OCI-LY7 (cell line): Measurements from ENCODE around the gene BEND3. TPM values are rescaled to one million over a fixed set of nuclear protein-coding genes. Genes with fewer than 3 reads are reported as not detected.
A peak's percentile ranks its signal among the peaks of the same experiment; 100 is the strongest.

ENCODE experiments used
- BruUV-seq: library from RNA; stranded (reverse); fragments of 400-500 nt; replicated peaks from 2 replicates; lab custom pipeline; 2021; lab: Mats Ljungman, UMichigan
- CTCF ChIA-PET: fragments of 300-600 bp; sonication (Branson Sonifier 250); formaldehyde crosslinking; loops from one replicate; lab custom pipeline; 2022; ENCODE audit warnings: antibody characterized with exemption; ENCODE audit not compliant: unreplicated experiment; lab: Charles Lee
- POLR2A ChIA-PET: fragments of 300-600 bp; sonication (Branson Sonifier 250); formaldehyde crosslinking; loops from one replicate; lab custom pipeline; 2022; ENCODE audit warnings: antibody characterized with exemption; lab: Charles Lee
- DNase-seq: peaks from one replicate; pipeline ENCODE4 v3.0.0-alpha.2; 2015; ENCODE audit warnings: low spot score
- H2AFZ ChIP-seq: fragments of 200-600 bp; sonication (generic), shearing (Covaris generic); 2 replicates; pipeline ENCODE4 v1.6.1; 2014; ENCODE audit warnings: mild to moderate bottlenecking, antibody characterized with exemption, low read length, moderate library complexity
- H3K27ac ChIP-seq: fragments of 200-600 bp; sonication (generic); 2 replicates; pipeline ENCODE4 v1.5.1; 2014; ENCODE audit warnings: mixed run types, low read depth, mild to moderate bottlenecking, moderate library complexity, low read length, inconsistent platforms; ENCODE audit not compliant: poor library complexity, severe bottlenecking
- H3K36me3 ChIP-seq: fragments of 200-600 bp; sonication (generic); 2 replicates; pipeline ENCODE4 v1.6.1; 2014; ENCODE audit warnings: mild to moderate bottlenecking, antibody characterized with exemption, low read length, moderate library complexity, mixed read lengths; ENCODE audit not compliant: insufficient read depth
- H3K4me1 ChIP-seq: fragments of 200-600 bp; sonication (generic); 2 replicates; pipeline ENCODE4 v1.5.1; 2014; ENCODE audit warnings: mild to moderate bottlenecking, low read length; ENCODE audit not compliant: insufficient read depth, poor library complexity, severe bottlenecking
- H3K4me2 ChIP-seq: fragments of 200-600 bp; sonication (generic); 2 replicates; pipeline ENCODE4 v1.6.1; 2014; ENCODE audit warnings: mild to moderate bottlenecking, low read length
- H3K4me3 ChIP-seq: fragments of 200-600 bp; sonication (generic); 2 replicates; pipeline ENCODE4 v1.5.1; 2014; ENCODE audit warnings: mild to moderate bottlenecking, low read depth, low read length; ENCODE audit not compliant: poor library complexity, severe bottlenecking
- H3K79me2 ChIP-seq: fragments of 200-600 bp; sonication (generic); 2 replicates; pipeline ENCODE4 v1.6.1; 2016; ENCODE audit warnings: low read depth, mild to moderate bottlenecking, low read length, moderate library complexity, mixed read lengths; ENCODE audit not compliant: insufficient read depth
- H3K9me2 ChIP-seq: fragments of 200-600 bp; sonication (generic); 2 replicates; pipeline ENCODE4 v1.6.1; 2016; ENCODE audit warnings: mild to moderate bottlenecking, low read length, mixed read lengths; ENCODE audit not compliant: insufficient read depth
- H3K9me3 ChIP-seq: fragments of 200-600 bp; sonication (generic); 2 replicates; pipeline ENCODE4 v1.6.1; 2014; ENCODE audit warnings: mild to moderate bottlenecking, mixed run types, low read length, mixed read lengths
- H4K20me1 ChIP-seq: fragments of 200-600 bp; sonication (generic); 2 replicates; pipeline ENCODE4 v1.6.1; 2014; ENCODE audit warnings: mild to moderate bottlenecking, antibody characterized with exemption, low read length, moderate library complexity, mixed read lengths; ENCODE audit not compliant: insufficient read depth
- EZH2phosphoT487 ChIP-seq: fragments of 200-600 bp; sonication (generic); IDR thresholded peaks from 2 replicates; pipeline ENCODE4 v1.6.1; 2018; ENCODE audit warnings: low read depth, borderline replicate concordance, mild to moderate bottlenecking, mixed run types, antibody characterized with exemption, low read length, moderate library complexity, mixed read lengths
- intact Hi-C: fragments of 100-400 bp; cut with micrococcal nuclease; formaldehyde crosslinking; loops from one replicate; pipeline ENCODE4 v1.10.0; 2022; ENCODE audit not compliant: unreplicated experiment
- total RNA-seq, 2 experiments: library from RNA; depleted of rRNA in 1 of 2; stranded (reverse); fragments of >200 nt in 1 of 2; shearing (Covaris generic) in 1 of 2; gene quantifications; 2 replicates each; pipeline ENCODE4 v1.2.3, GENCODE V29; 2014 to 2022
- TF ChIP-seq, protein P1 (sequence below): fragments of 200-600 bp; sonication (generic); conservative IDR thresholded peaks from 2 replicates; pipeline ENCODE4 v1.5.1; 2014; ENCODE audit warnings: mild to moderate bottlenecking, antibody characterized with exemption, low read length, moderate library complexity, mixed read lengths

BEND3 gene
- total RNA-seq, 2 experiments from 2014 or later = 11.7 to 14.3 TPM

DNA sequence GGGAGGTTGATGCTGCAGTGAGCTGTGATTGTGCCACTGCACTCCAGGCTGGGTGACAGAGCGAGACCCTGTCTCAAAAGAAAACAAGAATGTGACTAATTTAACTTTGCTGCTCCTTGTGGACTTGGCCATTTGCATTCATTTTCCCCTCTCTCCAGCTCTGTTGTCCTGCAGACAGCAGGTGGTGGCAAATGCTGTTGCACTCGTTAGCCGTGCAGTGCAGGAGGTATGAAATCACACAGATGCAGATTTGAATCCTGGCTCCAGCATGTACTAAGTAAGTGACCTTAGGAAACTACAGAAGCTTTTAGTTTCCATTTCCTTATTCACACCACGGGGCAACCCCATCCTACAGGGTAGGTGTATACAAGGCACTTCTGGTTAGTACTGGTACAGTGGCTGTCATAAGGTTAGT lies 9.6 kb upstream of the BEND3 start:
- intact Hi-C loops = no loop called here
- POLR2A ChIA-PET = interaction anchor here (0.5 to 1.5 kb wide), 10 partner anchors 9 to 532 kb away, joined by 3 to 12 read pairs (median 3); partner anchors contain the start of genes BEND3 and PDSS2

DNA sequence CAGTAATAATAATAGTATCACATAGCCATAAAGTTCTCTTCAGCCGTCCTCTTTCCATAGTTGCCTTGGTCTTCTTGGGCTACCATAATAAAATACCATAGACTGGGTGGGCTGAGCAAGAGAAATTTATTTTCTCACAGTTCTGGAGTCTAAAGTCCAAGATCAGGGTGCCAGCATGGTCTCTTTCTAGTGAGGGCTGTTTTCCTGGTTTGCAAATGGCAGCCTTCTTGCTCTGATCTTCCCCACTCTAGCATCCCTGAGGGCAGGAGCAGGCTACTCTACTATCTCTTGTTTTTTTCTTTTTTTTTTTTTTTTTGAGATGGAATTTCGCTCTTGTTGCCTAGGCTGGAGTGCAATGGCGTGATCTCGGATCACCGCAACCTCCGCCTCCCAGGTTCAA lies 8.2 kb upstream of the BEND3 start:
- Histone ChIP-seq H3K4me2 (no peak overlapping the region), H3K79me2 (no peaks in the 10 kb centered on the region), H3K4me1 (peaks cover 55% of the 10 kb centered on the region), H3K4me3 (no peak overlapping the region), H3K9me3 (no peaks in the 10 kb centered on the region), H4K20me1 (no peaks in the 10 kb centered on the region), H3K9me2 (no peaks in the 10 kb centered on the region), H2AFZ (no peak overlapping the region), H3K27ac (no peak overlapping the region), H3K36me3 (no peaks in the 10 kb centered on the region)
- DNase-seq = no peak
- TF ChIP-seq, protein P1, sequence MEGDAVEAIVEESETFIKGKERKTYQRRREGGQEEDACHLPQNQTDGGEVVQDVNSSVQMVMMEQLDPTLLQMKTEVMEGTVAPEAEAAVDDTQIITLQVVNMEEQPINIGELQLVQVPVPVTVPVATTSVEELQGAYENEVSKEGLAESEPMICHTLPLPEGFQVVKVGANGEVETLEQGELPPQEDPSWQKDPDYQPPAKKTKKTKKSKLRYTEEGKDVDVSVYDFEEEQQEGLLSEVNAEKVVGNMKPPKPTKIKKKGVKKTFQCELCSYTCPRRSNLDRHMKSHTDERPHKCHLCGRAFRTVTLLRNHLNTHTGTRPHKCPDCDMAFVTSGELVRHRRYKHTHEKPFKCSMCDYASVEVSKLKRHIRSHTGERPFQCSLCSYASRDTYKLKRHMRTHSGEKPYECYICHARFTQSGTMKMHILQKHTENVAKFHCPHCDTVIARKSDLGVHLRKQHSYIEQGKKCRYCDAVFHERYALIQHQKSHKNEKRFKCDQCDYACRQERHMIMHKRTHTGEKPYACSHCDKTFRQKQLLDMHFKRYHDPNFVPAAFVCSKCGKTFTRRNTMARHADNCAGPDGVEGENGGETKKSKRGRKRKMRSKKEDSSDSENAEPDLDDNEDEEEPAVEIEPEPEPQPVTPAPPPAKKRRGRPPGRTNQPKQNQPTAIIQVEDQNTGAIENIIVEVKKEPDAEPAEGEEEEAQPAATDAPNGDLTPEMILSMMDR = no peak
- no peak for TF ChIP-seq EZH2phosphoT487
- POLR2A ChIA-PET = no interaction called here
- no TSS peak for BruUV-seq
- CTCF ChIA-PET = no interaction called here
- intact Hi-C loops = no loop called here

More for the DNA sequence above, 9.6 kb upstream of the BEND3 start:
- H3K9me2 ChIP-seq = no peaks in the 10 kb centered on the region
- H3K79me2 ChIP-seq = no peaks in the 10 kb centered on the region
- H4K20me1 ChIP-seq = no peaks in the 10 kb centered on the region
- peak overlapping the region; percentile 96 for H2AFZ ChIP-seq
- peak; percentile 73 for DNase-seq
- CTCF ChIA-PET = interaction anchor here (0.6 to 1.3 kb wide), 2 partner anchors 11 to 422 kb away, joined by 3 to 7 read pairs; no protein-coding TSS in a partner anchor
- no TSS peak for BruUV-seq
- H3K9me3 ChIP-seq = no peaks in the 10 kb centered on the region
- H3K4me3 ChIP-seq = peak overlapping the region; percentile 23
- H3K4me2 ChIP-seq = peak overlapping the region; percentile 66
- H3K27ac ChIP-seq = peak overlapping the region; percentile 40
- TF ChIP-seq, protein P1 = peak; percentile 39; the same call in 1 of the 2 replicates
- TF ChIP-seq EZH2phosphoT487 = no peak
- H3K4me1 ChIP-seq = peaks cover 54% of the 10 kb centered on the region
- no peaks in the 10 kb centered on the region for H3K36me3 ChIP-seq

DNA sequence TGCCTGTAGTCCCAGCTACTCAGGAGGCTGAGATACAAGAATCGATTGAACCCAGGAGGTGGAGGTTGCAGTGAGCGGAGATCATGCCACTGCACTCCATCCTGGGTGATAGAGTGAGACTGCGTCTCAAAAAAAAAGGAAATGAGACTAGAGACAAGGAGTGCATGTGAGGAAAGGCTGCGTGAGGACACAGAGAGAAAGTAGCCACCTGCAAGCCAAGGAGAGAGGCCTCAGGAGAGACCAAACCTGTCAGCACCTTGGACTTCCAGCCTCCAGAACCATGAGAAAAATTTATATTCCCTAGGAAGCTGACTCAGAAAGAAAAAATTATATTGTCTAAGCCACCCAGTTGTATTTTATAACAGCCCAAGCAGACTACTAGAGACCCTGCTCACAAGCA lies 7.4 kb upstream of the BEND3 start:
- H3K4me3 ChIP-seq = no peak overlapping the region
- peaks cover 62% of the 10 kb centered on the region for H3K4me1 ChIP-seq
- H3K9me2 ChIP-seq = no peaks in the 10 kb centered on the region
- CTCF ChIA-PET = no interaction called here
- H3K4me2 ChIP-seq = no peak overlapping the region
- H4K20me1 ChIP-seq = no peaks in the 10 kb centered on the region
- no peaks in the 10 kb centered on the region for H3K36me3 ChIP-seq
- TF ChIP-seq, protein P1 = no peak
- no peak for TF ChIP-seq EZH2phosphoT487
- no peaks in the 10 kb centered on the region for H3K79me2 ChIP-seq
- intact Hi-C loops = no loop called here
- no TSS peak for BruUV-seq
- DNase-seq = peak; percentile 44
- POLR2A ChIA-PET = no interaction called here
- H2AFZ ChIP-seq = no peak overlapping the region
- H3K9me3 ChIP-seq = no peaks in the 10 kb centered on the region
- H3K27ac ChIP-seq = peak overlapping the region; percentile 2
